OCI-LY1 (cell line): Measurements from ENCODE around the gene ASIC4.

Experiments used
- H2AFZ ChIP-seq: fragments of 200-600 bp; sonication (generic), shearing (Covaris generic); 2 replicates; pipeline ENCODE4 v1.6.0; 2014; ENCODE audit warnings: antibody characterized with exemption, mild to moderate bottlenecking, low read length
- H3F3A ChIP-seq: fragments of 200-600 bp; sonication (generic), shearing (Covaris generic); 2 replicates; pipeline ENCODE4 v1.6.0; 2014; ENCODE audit warnings: mild to moderate bottlenecking, antibody characterized with exemption, low read length, moderate library complexity; ENCODE audit not compliant: insufficient read depth
- H3K27ac ChIP-seq: fragments of 200-600 bp; sonication (generic); 2 replicates; pipeline ENCODE4 v1.5.1; 2014; ENCODE audit warnings: low read length, mixed run types, mild to moderate bottlenecking, low read depth; ENCODE audit not compliant: poor library complexity, severe bottlenecking
- H3K27me3 ChIP-seq: fragments of 200-600 bp; sonication (generic); 2 replicates; pipeline ENCODE4 v1.6.0; 2014; ENCODE audit warnings: antibody characterized with exemption, mild to moderate bottlenecking, low read length, moderate library complexity; ENCODE audit not compliant: insufficient read depth
- H3K36me3 ChIP-seq: fragments of 200-600 bp; sonication (generic); 2 replicates; pipeline ENCODE4 v1.6.1; 2014; ENCODE audit warnings: mild to moderate bottlenecking, antibody characterized with exemption, low read length, moderate library complexity, mixed read lengths; ENCODE audit not compliant: insufficient read depth
- H3K4me1 ChIP-seq: fragments of 200-600 bp; sonication (generic); 2 replicates; pipeline ENCODE4 v1.5.1; 2014; ENCODE audit warnings: mild to moderate bottlenecking, low read length, moderate library complexity; ENCODE audit not compliant: insufficient read depth, severe bottlenecking
- H3K4me2 ChIP-seq: fragments of 200-600 bp; sonication (generic), shearing (Covaris generic); 2 replicates; pipeline ENCODE4 v1.6.1; 2014; ENCODE audit warnings: low read length
- H3K4me3 ChIP-seq: fragments of 200-600 bp; sonication (generic); 2 replicates; pipeline ENCODE4 v1.5.1; 2014; ENCODE audit warnings: low read length, low read depth, mild to moderate bottlenecking, mixed read lengths; ENCODE audit not compliant: poor library complexity, severe bottlenecking
- H3K79me2 ChIP-seq: fragments of 200-600 bp; shearing (Covaris generic); 2 replicates; pipeline ENCODE4 v1.6.1; 2016; ENCODE audit warnings: mixed run types, low read length, mixed read lengths; ENCODE audit not compliant: insufficient read depth
- H3K9ac ChIP-seq: fragments of 200-600 bp; sonication (generic), shearing (Covaris generic); 2 replicates; pipeline ENCODE4 v1.6.1; 2014; ENCODE audit warnings: mild to moderate bottlenecking, low read length, mixed read lengths
- H3K9me2 ChIP-seq: fragments of 200-600 bp; sonication (generic), shearing (Covaris generic); 2 replicates; pipeline ENCODE4 v1.6.1; 2014; ENCODE audit warnings: low read depth, mild to moderate bottlenecking, low read length, mixed read lengths
- H3K9me3 ChIP-seq: fragments of 200-600 bp; shearing (Covaris generic); 2 replicates; pipeline ENCODE4 v1.6.1; 2014; ENCODE audit warnings: low read length, mixed read lengths
- H4K20me1 ChIP-seq: fragments of 200-600 bp; sonication (generic), shearing (Covaris generic); 2 replicates; pipeline ENCODE4 v1.6.0; 2016; ENCODE audit warnings: mild to moderate bottlenecking, low read length; ENCODE audit not compliant: insufficient read depth
- EZH2 ChIP-seq: fragments of 200-600 bp; sonication (generic), shearing (Covaris generic); IDR thresholded peaks from 2 replicates; pipeline ENCODE4 v1.8.0; 2017; ENCODE audit warnings: borderline replicate concordance, mixed run types, mild to moderate bottlenecking, antibody characterized with exemption, low read length, moderate library complexity, mixed read lengths
- TF ChIP-seq, protein P1 (sequence below): fragments of 200-600 bp; sonication (generic), shearing (Covaris generic); IDR thresholded peaks from 2 replicates; pipeline ENCODE4 v1.5.1; 2017; ENCODE audit warnings: mild to moderate bottlenecking, antibody characterized with exemption, low read length, moderate library complexity, mixed read lengths

The ASIC4 gene

DNA sequence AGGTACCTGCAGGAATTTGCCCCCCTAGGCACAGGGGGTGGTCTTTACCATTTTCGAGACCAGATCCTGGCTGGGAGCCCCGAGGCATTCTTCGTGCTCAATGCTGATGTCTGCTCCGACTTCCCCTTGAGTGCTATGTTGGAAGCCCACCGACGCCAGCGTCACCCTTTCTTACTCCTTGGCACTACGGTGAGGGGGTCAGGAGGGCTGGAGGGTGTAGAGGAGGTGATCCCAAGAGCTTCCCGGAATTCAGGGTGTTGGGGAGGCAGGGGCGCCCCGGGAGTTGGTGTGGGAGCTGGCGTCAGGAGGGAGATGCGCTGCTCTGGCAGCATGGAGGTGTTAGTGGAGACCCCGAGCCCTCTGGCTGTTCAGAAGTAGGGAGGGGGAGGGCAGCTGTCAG, 12.4 kb upstream of the ASIC4 start:
- Histone ChIP-seq H3K4me2 (no peak overlapping the region), H4K20me1 (no peaks in the 10 kb centered on the region), H3K4me1 (peaks cover 17% of the 10 kb centered on the region), H3K9ac (no peak overlapping the region), H3K79me2 (no peaks in the 10 kb centered on the region), H3F3A (no peaks in the 10 kb centered on the region), H3K4me3 (no peak overlapping the region), H2AFZ (no peak overlapping the region), H3K9me2 (no peaks in the 10 kb centered on the region), H3K27ac (no peak overlapping the region), H3K27me3 (no peaks in the 10 kb centered on the region), H3K36me3 (peaks cover 6% of the 10 kb centered on the region; the same call in 1 of the 2 replicates), H3K9me3 (no peaks in the 10 kb centered on the region)
- TF ChIP-seq, protein P1, sequence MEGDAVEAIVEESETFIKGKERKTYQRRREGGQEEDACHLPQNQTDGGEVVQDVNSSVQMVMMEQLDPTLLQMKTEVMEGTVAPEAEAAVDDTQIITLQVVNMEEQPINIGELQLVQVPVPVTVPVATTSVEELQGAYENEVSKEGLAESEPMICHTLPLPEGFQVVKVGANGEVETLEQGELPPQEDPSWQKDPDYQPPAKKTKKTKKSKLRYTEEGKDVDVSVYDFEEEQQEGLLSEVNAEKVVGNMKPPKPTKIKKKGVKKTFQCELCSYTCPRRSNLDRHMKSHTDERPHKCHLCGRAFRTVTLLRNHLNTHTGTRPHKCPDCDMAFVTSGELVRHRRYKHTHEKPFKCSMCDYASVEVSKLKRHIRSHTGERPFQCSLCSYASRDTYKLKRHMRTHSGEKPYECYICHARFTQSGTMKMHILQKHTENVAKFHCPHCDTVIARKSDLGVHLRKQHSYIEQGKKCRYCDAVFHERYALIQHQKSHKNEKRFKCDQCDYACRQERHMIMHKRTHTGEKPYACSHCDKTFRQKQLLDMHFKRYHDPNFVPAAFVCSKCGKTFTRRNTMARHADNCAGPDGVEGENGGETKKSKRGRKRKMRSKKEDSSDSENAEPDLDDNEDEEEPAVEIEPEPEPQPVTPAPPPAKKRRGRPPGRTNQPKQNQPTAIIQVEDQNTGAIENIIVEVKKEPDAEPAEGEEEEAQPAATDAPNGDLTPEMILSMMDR: no peak
- no peak for TF ChIP-seq EZH2

DNA sequence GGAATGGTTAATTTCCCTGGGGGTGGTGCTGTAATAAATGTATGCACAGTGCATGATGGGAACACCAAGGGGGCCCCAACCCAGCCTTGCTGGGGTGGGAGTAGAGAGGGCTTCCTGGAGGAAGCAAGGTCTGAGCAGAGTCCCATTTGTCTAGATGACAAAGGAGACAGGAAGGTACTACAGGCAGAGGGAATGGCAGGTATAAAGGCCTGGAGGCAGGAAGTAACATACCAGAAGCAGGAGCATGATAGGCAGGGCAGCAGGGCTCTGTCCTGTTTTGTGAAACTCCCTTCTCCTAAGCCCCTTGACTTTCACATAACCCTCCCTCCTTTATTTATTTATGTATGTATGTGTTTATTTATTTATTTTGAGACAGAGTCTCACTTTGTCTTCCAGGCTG, 11.7 kb upstream of the ASIC4 start:
- Histone ChIP-seq H4K20me1 (no peaks in the 10 kb centered on the region), H3K79me2 (no peaks in the 10 kb centered on the region), H3K4me3 (no peak overlapping the region), H3K36me3 (peaks cover 6% of the 10 kb centered on the region; the same call in 1 of the 2 replicates), H3K4me2 (no peak overlapping the region), H2AFZ (no peak overlapping the region), H3K4me1 (peaks cover 17% of the 10 kb centered on the region), H3F3A (no peaks in the 10 kb centered on the region), H3K9ac (no peak overlapping the region), H3K27ac (no peak overlapping the region), H3K27me3 (no peaks in the 10 kb centered on the region), H3K9me3 (no peaks in the 10 kb centered on the region), H3K9me2 (no peaks in the 10 kb centered on the region)
- TF ChIP-seq, protein P1: no peak
- TF ChIP-seq EZH2: no peak

DNA sequence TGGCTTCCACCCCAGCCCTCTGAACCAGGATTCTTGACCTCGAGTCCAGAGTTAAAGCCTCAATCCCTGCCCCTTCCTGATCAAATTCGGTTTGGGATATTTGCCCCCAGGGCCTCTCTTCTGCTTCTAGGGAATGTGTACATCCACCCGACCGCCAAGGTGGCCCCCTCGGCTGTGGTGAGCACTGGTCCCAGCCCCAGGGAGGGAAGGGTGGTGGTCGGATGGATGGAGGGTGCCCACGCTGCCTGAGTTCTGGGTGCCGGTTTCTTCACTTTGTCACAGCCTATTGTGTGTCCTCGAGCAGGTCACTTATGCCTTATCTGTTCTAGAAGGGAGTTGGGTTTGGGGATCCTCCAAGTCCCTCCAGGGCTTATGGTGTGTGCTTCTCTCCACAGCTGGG, 8.7 kb upstream of the ASIC4 start:
- H3K27ac ChIP-seq: no peak overlapping the region
- no peak for TF ChIP-seq EZH2
- TF ChIP-seq, protein P1: no peak
- H3K9ac ChIP-seq: no peak overlapping the region
- no peak overlapping the region for H3K4me2 ChIP-seq
- no peak overlapping the region for H2AFZ ChIP-seq
- no peaks in the 10 kb centered on the region for H3K27me3 ChIP-seq
- H3K9me3 ChIP-seq: no peaks in the 10 kb centered on the region
- peaks cover 6% of the 10 kb centered on the region; the same call in 1 of the 2 replicates for H3K36me3 ChIP-seq
- H3F3A ChIP-seq: no peaks in the 10 kb centered on the region
- no peaks in the 10 kb centered on the region for H4K20me1 ChIP-seq
- no peaks in the 10 kb centered on the region for H3K4me1 ChIP-seq
- no peak overlapping the region for H3K4me3 ChIP-seq
- no peaks in the 10 kb centered on the region for H3K9me2 ChIP-seq
- H3K79me2 ChIP-seq: no peaks in the 10 kb centered on the region
